Lung (tissue), 12 donors: ENCODE results near the gene ILKAP. TPM values are rescaled to one million over a fixed set of nuclear protein-coding genes. Genes with fewer than 3 reads are reported as not detected.

Source experiments
- ATAC-seq: fragments of 200-7000 bp; cut with Tn5 transposase; one replicate; pipeline ENCODE4 v1.9.1; 2020; ENCODE audit warnings: moderate number of reproducible peaks; ENCODE audit not compliant: insufficient read depth, low FRiP score
- DNase-seq, 3 donors: peaks; one replicate each; pipeline ENCODE4 v3.0.0-alpha.2; 2013 to 2017
- H3K27ac ChIP-seq, 2 donors: one replicate each; pipeline ENCODE4 v1.5.1; 2013; ENCODE audit warnings: mild to moderate bottlenecking in 2 of 2, moderate library complexity in 2 of 2, control low read depth in 1 of 2, inconsistent platforms in 1 of 2, low read depth in 1 of 2, low read length in 1 of 2
- H3K27me3 ChIP-seq, 3 donors: one replicate each; pipeline ENCODE4 v1.5.1; 2013; ENCODE audit warnings: low read length in 2 of 3; ENCODE audit not compliant: control insufficient read depth in 3 of 3, insufficient read depth in 3 of 3
- H3K36me3 ChIP-seq, 4 donors: one replicate each; pipeline ENCODE4 v1.5.1; 2013; ENCODE audit warnings: low read length in 4 of 4, mild to moderate bottlenecking in 1 of 4, moderate library complexity in 1 of 4; ENCODE audit not compliant: control insufficient read depth in 4 of 4, insufficient read depth in 4 of 4
- H3K4me1 ChIP-seq, 5 donors: one replicate each; pipeline ENCODE4 v1.5.1; 2013; ENCODE audit warnings: low read length in 5 of 5, mild to moderate bottlenecking in 2 of 5, moderate library complexity in 1 of 5; ENCODE audit not compliant: control insufficient read depth in 5 of 5, insufficient read depth in 5 of 5
- H3K4me3 ChIP-seq: one replicate; pipeline ENCODE4 v1.5.1; 2013; ENCODE audit warnings: mild to moderate bottlenecking, control low read depth, moderate library complexity
- H3K9ac ChIP-seq, 2 donors: one replicate each; pipeline ENCODE4 v1.5.1; 2013; ENCODE audit warnings: low read length in 2 of 2, control low read depth in 1 of 2; ENCODE audit not compliant: insufficient read depth in 1 of 2
- H3K9me3 ChIP-seq, 4 donors: one replicate each; pipeline ENCODE4 v1.5.1; 2013; ENCODE audit warnings: low read length in 3 of 4, mild to moderate bottlenecking in 1 of 4, moderate library complexity in 1 of 4; ENCODE audit not compliant: control insufficient read depth in 4 of 4, insufficient read depth in 3 of 4
- CTCF ChIP-seq: IDR thresholded peaks from 2 replicates; pipeline ENCODE4 v1.5.1; 2012; ENCODE audit warnings: mild to moderate bottlenecking; ENCODE audit errors: control extremely low read depth, extremely low read depth
- WGBS, 2 donors: extraction: QIAGEN DNeasy Blood & Tissue Kit; methylation state at CpG; one replicate each; pipeline ENCODE4 v1.1.7; 2013; 5-methylcytosine and 5-hydroxymethylcytosine counted together
- polyA plus RNA-seq, 2 donors: library from polyadenylated mRNA; stranded (reverse); fragments of 200-250 nt; gene quantifications; one replicate each; pipeline ENCODE4 v1.2.1, GENCODE V29; 2013
- total RNA-seq, 2 donors: library from RNA; depleted of rRNA in 1 of 2; stranded (reverse); fragments of >200 nt in 1 of 2; gene quantifications; one replicate each; pipeline ENCODE4 v1.2.1, GENCODE V29; 2014 to 2021
- donor health status: control.
- donor health status: control.
- donor health status: Bipolar disorder and iron deficiency.
- donor health status: healthy.
- donor health status: DM: yes; HTN: yes; CAD: no.

ILKAP gene
- total and polyA plus RNA-seq, 4 donors: 35.0 to 52.0 (median 42.1) TPM

GRCh38 chr2:238247002-238247822 lies 43.7 kb upstream of the ILKAP start:
- no peaks in the 10 kb centered on the region for H3K27me3 ChIP-seq
- ATAC-seq (peak; percentile 10), DNase-seq (peak in 1 of 3 donors; percentile 8)
- peak overlapping the region in 1 of 2 donors; percentile 23 for H3K27ac ChIP-seq
- no peak overlapping the region for H3K4me3 ChIP-seq
- H3K36me3 ChIP-seq: peaks cover 14 to 32% (median 19%) of the 10 kb centered on the region in 4 donors
- no peaks in the 10 kb centered on the region for H3K9me3 ChIP-seq
- no peak overlapping the region for H3K9ac ChIP-seq
- TF ChIP-seq CTCF: no peak
- peaks cover 0 to 15% (median 6%) of the 10 kb centered on the region in 5 donors for H3K4me1 ChIP-seq
- 79 to 86% methylated on average over 13 of the region's 13 CpGs for WGBS, 2 donors

- no peak overlapping the region for H3K4me3 ChIP-seq
- no peak for TF ChIP-seq CTCF
- peaks cover 3 to 14% (median 9%) of the 10 kb centered on the region in 4 donors for H3K36me3 ChIP-seq
- H3K9ac ChIP-seq: no peak overlapping the region
- DNase-seq (no peak), ATAC-seq (no peak)
- peaks cover 0 to 3% (median 0%) of the 10 kb centered on the region in 3 donors for H3K27me3 ChIP-seq
- H3K27ac ChIP-seq: no peak overlapping the region
- WGBS, 2 donors: 93% methylated on average over 5 of the region's 5 CpGs
- no peaks in the 10 kb centered on the region for H3K9me3 ChIP-seq
- H3K4me1 ChIP-seq: peaks cover 0 to 20% (median 6%) of the 10 kb centered on the region in 5 donors
Observed at GRCh38 chr2:238244151-238244550, 40.7 kb upstream of the ILKAP start.

- no peak for TF ChIP-seq CTCF
- H3K9me3 ChIP-seq: peaks cover 0 to 2% (median 0%) of the 10 kb centered on the region in 4 donors
- H3K27ac ChIP-seq: no peak overlapping the region
- H3K9ac ChIP-seq: no peak overlapping the region
- peaks cover 0 to 5% (median 5%) of the 10 kb centered on the region in 3 donors for H3K27me3 ChIP-seq
- 92 to 93% methylated on average over 10 of the region's 10 CpGs for WGBS, 2 donors
- H3K36me3 ChIP-seq: peaks cover 3 to 14% (median 8%) of the 10 kb centered on the region in 4 donors
- H3K4me1 ChIP-seq: peaks cover 0 to 23% (median 6%) of the 10 kb centered on the region in 5 donors
- no peak overlapping the region for H3K4me3 ChIP-seq
- no peak for ATAC-seq
- no peak for DNase-seq
Observed at GRCh38 chr2:238243496-238244076, 40.1 kb upstream of the ILKAP start.
